Endometrium (tissue), 2 donors: ENCODE data around the gene OR5AL1.
"Not testable (repeated sequence)": the region's sequence is repeated elsewhere in the genome, so short reads cannot be mapped to it uniquely, and the experiment has no call there.

ENCODE experiments used
- FAIRE-seq: peaks from 2 replicates; lab custom pipeline; 2012; peaks lifted over from hg19 to GRCh38; lab: Jason Lieb, UNC
- donor health status: control.
- donor health status: control.

OR5AL1 gene

DNA sequence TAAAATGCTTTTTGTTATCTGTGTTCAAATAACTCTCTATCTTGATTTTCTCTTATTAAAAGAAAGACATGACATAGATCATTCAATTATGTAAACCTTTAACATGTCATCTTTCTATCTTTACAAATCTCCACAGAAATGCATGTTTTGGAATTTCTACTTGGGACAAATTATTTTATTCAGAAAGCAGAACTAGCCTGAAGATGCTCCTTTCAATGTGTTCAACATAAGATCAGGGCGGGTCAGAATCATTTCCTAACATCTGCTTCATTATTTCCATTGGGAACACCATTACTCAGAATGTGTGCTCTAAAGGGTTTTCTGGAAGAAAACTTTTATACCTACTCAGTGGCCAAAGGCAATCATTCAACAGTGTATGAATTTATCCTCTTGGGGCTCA, at the start of gene OR5AL1:
Gene OR5AL1 (plus strand): TSS at position 301 of the 400 bp plus-strand sequence.
- no peak for FAIRE-seq

DNA sequence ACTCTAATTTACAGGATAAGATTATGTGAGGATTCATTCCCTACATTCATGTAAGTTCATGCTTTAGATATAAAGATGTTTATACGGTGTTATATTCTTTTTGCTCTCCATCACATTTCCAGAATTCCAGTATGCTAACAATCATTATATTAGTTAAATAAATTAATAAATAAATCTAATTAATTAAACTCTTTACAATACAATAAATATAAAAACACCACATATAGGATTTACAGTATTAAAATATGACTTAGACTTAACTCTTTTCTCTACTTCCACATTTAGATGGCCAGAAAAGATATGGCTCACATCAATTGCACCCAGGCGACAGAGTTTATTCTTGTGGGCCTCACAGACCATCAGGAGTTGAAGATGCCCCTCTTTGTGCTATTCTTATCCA, 37.2 kb upstream of the OR5AL1 start, which contains the start of gene OR8U1:
Gene OR8U1 (plus strand): TSS at position 301 of the 400 bp plus-strand sequence. CDS start 0 bp downstream, at position 301.
- no peak for FAIRE-seq

DNA sequence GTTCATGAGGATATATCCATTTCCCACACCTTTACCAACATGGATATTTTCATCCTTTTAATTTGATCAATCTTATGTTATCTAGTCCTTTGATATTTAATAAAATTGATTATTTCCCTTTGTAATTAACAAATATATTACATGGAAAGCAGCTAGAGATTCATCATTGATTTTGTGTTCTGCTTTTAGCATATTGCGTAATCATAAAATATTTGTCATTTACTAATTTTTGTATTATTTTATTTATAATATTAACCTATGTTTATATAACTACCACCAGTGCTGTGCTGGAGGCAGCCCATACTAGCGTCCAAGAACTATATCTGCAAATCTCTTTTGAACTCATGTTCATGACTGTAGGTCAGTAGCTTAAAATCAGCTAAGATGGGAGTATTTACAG, 32.4 kb upstream of the OR5AL1 start:
- no peak for FAIRE-seq

DNA sequence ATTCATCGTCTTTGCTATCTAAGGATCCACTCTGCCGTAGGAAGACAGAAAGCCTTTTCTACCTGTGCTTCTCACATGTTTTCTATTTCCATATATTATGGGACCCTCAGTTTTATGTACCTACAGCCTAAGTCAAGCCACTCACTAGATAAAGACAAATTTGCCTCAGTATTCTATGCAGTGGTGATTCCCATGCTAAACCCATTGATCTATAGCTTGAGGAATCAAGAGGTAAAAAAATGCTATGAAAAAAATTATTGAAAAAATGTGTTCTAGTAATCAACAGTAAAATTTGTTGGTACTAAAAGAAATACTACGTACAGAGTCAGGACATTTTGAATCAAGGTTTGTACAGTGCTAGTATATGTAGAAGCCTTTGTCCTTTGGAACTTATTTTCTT, 18.1 kb upstream of the OR5AL1 start:
- FAIRE-seq: no peak

DNA sequence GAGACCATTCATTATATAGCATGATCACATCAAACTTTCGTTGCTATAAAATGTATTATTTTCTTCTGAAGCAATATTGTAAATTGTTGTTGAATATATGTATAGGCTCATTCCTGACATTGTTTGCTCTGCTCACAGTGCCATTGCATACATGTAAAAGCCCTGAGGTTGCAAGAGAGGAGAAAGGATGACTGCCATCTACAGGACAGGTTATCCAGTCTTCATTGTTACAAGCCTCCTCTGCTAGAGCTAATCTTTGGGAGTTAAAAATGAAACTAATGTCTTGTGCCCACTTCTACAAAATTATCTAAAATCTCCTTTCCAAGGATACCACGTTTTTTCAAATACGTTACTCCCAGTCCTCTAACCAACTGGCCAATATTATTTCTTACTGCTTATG, 16.4 kb upstream of the OR5AL1 start:
- no peak for FAIRE-seq

DNA sequence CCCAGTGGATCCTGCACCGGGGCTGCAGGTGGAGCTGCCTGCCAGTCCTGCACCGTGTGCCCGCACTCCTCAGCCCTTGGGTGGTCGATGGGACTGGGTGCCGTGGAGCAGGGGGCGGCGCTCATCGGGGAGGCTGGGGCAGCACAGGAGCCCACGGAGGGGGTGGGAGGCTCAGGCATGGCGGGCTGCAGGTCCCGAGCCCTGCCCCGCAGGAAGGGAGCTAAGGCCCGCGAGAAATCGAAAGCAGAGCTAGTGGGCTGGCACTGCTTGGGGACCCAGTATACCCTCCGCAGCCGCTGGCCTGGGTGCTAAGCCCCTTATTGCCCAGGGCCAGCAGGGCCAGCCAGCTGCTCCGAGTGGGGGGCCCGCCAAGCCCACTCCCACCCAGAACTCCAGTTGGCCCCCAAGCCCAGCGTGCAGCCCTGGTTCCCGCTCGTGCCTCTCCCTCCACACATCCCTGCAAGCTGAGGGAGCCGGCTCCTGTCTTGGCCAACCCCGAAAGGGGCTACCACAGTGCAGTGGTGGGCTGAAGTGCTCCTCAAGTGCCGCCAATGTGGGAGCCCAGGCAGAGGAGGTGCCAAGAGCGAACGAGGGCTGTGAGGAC, 10.5 kb upstream of the OR5AL1 start:
- not testable (repeated sequence) for FAIRE-seq

DNA sequence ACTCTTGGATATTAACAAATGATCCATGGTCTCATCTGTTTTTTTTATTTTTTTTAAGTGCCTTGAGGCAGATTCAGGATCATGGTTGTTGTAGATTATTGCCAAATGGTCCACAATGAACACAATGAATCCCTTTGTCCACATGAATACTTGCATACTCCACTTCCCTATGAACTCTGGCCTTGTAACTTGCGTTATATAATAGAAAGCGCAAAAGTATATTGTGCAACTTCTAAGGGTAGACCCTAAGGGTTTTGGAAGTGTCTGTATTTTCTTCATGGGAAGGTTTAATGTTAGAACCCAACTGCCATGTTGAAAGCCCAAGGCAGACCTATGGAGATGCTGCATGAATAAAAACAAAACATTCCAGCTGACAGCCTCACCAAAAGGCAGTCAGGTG, 8.1 kb upstream of the OR5AL1 start:
- no peak for FAIRE-seq

DNA sequence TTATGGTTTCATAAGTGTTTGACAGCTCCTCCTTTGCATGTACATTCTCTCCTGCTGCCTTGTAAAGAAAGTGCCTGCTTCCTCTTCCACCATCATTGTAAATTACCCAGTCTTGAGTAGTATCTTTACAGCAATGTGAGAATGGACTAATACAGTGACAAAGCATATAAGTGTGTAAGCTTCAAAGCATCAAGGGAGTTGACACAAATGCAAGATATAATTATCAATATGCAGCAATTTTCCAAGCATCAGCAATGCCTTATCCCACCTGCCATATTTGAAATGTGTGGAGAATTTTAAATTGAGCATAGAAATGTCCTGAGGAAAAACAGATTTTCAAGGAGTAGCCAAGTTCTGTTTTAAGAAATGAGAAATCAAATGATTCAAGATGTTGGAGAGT, 1.7 kb upstream of the OR5AL1 start:
- no peak for FAIRE-seq

DNA sequence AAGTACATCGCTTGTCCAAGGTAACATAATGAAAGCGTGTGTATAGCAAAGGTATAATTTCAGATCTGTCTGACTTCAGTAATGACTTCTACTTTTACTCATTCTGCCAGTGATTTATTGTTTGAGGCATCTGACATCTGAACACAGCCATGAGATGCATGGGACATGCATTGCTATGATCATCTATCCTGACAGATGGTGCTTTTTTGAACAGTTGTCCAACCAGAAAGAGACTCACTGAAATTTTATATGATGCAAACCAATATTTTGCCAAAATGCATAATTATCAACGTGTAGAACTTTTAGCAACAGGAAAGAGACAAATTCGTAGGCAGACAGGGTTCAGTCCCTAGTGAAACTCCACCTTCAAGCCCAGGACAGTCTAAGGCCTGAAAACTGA, 41.0 kb downstream of the OR5AL1 start:
- FAIRE-seq: no peak

DNA sequence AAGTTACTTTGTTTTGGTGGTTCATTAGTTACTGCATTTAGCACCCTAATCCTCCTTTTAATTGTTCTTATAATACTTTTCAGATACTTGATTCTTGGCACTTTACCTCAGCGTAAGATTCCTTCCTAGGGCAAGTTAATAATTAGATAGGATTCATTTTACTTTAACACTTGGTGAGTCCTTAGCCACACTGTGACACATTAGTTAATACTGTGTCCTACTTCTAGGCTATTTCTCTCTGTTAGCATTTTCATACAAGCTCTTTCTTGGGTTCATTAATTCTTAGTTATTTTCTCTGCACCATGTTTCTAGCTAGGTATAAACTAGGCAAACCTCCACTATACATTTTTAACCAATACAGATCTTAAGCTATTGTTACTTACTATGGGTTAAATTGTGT, 44.6 kb downstream of the OR5AL1 start:
- no peak for FAIRE-seq
